Glutamatergic neuron (in vitro differentiated cells): Measurements from ENCODE around the gene PCDHAC2. TPM values are rescaled to one million over a fixed set of nuclear protein-coding genes. Genes with fewer than 3 reads are reported as not detected.

Source experiments
- DNase-seq: peaks from one replicate; pipeline ENCODE4 v3.0.0; 2022
- H3K27ac Mint-ChIP-seq: one replicate; pipeline ENCODE4 v1.8.0; 2020; ENCODE audit warnings: mild to moderate bottlenecking, mixed read lengths, inconsistent platforms; ENCODE audit not compliant: unreplicated experiment
- H3K27me3 Mint-ChIP-seq: one replicate; pipeline ENCODE4 v1.8.0; 2020; ENCODE audit warnings: mild to moderate bottlenecking, moderate library complexity, mixed read lengths, inconsistent platforms; ENCODE audit not compliant: unreplicated experiment
- H3K36me3 Mint-ChIP-seq: one replicate; pipeline ENCODE4 v1.8.0; 2020; ENCODE audit warnings: mild to moderate bottlenecking, mixed read lengths, inconsistent platforms; ENCODE audit not compliant: unreplicated experiment
- H3K4me1 Mint-ChIP-seq: one replicate; pipeline ENCODE4 v1.8.0; 2020; ENCODE audit warnings: mild to moderate bottlenecking, low read depth, mixed read lengths, inconsistent platforms; ENCODE audit not compliant: unreplicated experiment
- H3K4me3 Mint-ChIP-seq: one replicate; pipeline ENCODE4 v1.8.0; 2020; ENCODE audit warnings: mild to moderate bottlenecking, mixed read lengths, inconsistent platforms; ENCODE audit not compliant: unreplicated experiment
- H3K9me3 Mint-ChIP-seq: one replicate; pipeline ENCODE4 v1.8.0; 2020; ENCODE audit warnings: mild to moderate bottlenecking, moderate library complexity, mixed read lengths, inconsistent platforms; ENCODE audit not compliant: unreplicated experiment
- total RNA-seq: library from RNA; stranded (reverse); fragmentation: NEBNext Ultra II Directional; extraction: Animal tissue kit (Norgen Biotek cat#: 25700); gene quantifications from one replicate; pipeline ENCODE4 v1.2.1, GENCODE V29; 2021; ENCODE audit not compliant: unreplicated experiment
- TF ChIP-seq, protein P1 (sequence below): fragments of 200-600 bp; sonication (generic); IDR thresholded peaks from one replicate; pipeline ENCODE4 v1.5.0; 2021; ENCODE audit not compliant: partially characterized antibody, unreplicated experiment

Gene PCDHAC2
- total RNA-seq, 1 donor from 2014 or later, result 6.0 TPM

DNA sequence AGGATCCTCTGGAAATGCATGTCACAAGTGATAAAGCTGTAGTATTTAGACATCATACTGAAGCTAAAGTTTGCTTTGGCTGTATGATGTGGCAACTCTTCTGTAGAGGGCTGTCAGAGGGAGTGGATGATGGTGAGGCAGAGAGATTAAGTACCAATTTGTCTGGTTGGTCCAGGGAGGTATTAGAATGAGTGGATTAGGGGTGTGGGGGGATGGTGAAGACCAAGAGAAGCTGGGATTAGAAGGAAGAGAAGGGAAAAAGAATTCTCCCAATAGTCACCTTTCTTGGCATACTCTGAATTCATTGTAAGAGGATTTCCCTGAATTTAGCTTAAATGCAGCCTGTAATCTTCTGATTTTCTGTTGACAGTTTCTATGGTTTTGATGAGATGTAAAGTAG is 3.6 kb downstream of the PCDHAC2 start:
- no peak for DNase-seq
- Mint-ChIP-seq H3K4me1 (peaks cover 7% of the 10 kb centered on the region), H3K9me3 (peaks cover 4% of the 10 kb centered on the region), H3K36me3 (no peaks in the 10 kb centered on the region), H3K27ac (no peak overlapping the region), H3K27me3 (peaks cover 2% of the 10 kb centered on the region), H3K4me3 (no peak overlapping the region)
- TF ChIP-seq, protein P1, sequence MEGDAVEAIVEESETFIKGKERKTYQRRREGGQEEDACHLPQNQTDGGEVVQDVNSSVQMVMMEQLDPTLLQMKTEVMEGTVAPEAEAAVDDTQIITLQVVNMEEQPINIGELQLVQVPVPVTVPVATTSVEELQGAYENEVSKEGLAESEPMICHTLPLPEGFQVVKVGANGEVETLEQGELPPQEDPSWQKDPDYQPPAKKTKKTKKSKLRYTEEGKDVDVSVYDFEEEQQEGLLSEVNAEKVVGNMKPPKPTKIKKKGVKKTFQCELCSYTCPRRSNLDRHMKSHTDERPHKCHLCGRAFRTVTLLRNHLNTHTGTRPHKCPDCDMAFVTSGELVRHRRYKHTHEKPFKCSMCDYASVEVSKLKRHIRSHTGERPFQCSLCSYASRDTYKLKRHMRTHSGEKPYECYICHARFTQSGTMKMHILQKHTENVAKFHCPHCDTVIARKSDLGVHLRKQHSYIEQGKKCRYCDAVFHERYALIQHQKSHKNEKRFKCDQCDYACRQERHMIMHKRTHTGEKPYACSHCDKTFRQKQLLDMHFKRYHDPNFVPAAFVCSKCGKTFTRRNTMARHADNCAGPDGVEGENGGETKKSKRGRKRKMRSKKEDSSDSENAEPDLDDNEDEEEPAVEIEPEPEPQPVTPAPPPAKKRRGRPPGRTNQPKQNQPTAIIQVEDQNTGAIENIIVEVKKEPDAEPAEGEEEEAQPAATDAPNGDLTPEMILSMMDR, result no peak

DNA sequence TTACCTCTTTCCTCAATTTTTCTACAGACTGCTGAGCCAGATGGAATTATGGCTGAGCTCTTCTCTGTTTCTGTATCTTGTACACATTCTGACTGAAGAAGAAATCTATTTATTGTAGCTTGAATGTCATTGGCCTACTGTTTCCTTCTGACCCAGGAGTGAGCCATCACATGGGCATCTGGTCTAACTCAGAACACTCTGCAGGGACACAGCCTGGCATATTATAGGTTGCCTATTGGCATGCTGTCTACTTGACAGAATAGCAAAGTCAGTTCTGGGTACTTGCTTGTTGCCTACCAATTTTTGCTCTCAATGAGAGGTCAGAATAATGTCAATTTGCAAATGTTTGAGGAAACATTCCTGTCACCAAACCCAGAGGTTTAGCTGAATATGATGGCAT is 7.3 kb downstream of the PCDHAC2 start:
- Mint-ChIP-seq H3K27ac (no peak overlapping the region), H3K4me1 (peaks cover 14% of the 10 kb centered on the region), H3K27me3 (no peaks in the 10 kb centered on the region), H3K36me3 (no peaks in the 10 kb centered on the region), H3K9me3 (peaks cover 1% of the 10 kb centered on the region), H3K4me3 (no peak overlapping the region)
- TF ChIP-seq, protein P1, result no peak
- no peak for DNase-seq

DNA sequence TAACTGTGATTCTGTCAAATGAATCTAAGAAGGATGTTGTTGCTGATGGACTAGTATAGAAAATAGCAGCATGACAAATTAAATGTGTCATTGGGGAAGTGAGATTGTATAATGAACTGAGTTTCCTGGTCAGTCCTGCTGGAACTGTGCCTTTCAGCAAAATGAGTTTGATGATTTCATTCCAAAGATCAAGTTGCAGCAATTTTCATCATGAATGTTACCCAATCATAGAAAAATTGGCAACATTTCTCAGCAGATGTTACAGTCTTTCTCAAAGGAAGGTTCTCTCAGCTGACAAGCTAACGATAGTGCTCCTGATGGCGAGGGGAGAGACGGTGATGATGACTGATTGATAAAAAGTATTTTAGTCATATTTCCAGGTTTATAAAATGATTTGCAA is 10.7 kb downstream of the PCDHAC2 start:
- H3K4me1 Mint-ChIP-seq, result peaks cover 19% of the 10 kb centered on the region
- H3K9me3 Mint-ChIP-seq, result peaks cover 1% of the 10 kb centered on the region
- no peak overlapping the region for H3K27ac Mint-ChIP-seq
- H3K27me3 Mint-ChIP-seq, result no peaks in the 10 kb centered on the region
- H3K36me3 Mint-ChIP-seq, result no peaks in the 10 kb centered on the region
- DNase-seq, result no peak
- TF ChIP-seq, protein P1, result no peak
- no peak overlapping the region for H3K4me3 Mint-ChIP-seq

DNA sequence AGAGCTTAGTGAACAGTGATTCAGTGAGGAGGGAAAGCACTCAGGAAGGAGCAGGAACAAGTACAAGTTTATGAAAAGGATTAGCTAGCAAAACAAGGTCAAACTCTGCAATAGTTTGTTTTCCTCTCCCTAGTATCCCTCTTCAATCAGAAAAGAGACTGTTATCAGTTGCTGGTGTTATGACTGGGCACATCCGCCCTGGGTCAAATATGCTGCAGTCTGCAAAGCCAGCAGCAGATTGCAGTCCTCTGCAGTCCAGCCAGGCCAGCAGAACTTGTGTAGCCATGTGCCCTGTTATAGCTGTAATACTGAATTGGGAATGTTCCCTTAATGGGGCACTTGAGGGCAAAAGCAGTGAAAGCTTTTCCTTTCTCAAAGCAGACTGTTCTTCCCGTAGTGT is 12.0 kb downstream of the PCDHAC2 start:
- Mint-ChIP-seq H3K4me3 (no peak overlapping the region), H3K36me3 (no peaks in the 10 kb centered on the region), H3K27me3 (no peaks in the 10 kb centered on the region), H3K9me3 (peaks cover 1% of the 10 kb centered on the region), H3K4me1 (peaks cover 19% of the 10 kb centered on the region), H3K27ac (no peak overlapping the region)
- TF ChIP-seq, protein P1, result no peak
- no peak for DNase-seq

DNA sequence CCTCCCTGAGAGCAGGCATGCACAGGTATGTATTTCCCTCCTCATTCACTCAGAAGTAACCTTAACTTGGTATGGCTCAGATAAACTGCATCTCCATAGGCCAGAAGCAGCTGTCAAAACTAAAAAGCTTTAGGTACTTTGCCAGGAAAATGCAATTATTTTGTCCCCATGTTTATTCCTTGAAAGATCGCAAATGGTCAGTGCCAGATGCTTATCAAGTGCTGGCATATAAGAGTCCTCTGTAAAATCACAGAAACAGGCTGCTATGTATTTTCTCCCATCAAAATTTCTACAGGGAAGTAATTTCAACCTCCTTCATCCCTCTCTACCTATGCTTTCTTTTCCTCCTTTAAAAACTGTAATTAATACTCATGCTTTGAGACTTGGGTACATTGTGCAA is 12.7 kb downstream of the PCDHAC2 start:
- Mint-ChIP-seq H3K27me3 (no peaks in the 10 kb centered on the region), H3K27ac (no peak overlapping the region)

More for the DNA sequence above, 12.7 kb downstream of the PCDHAC2 start:
- DNase-seq, result no peak
- H3K4me1 Mint-ChIP-seq, result peaks cover 19% of the 10 kb centered on the region
- no peaks in the 10 kb centered on the region for H3K36me3 Mint-ChIP-seq
- H3K9me3 Mint-ChIP-seq, result peaks cover 1% of the 10 kb centered on the region
- H3K4me3 Mint-ChIP-seq, result no peak overlapping the region
- TF ChIP-seq, protein P1, result no peak
